Colon (tissue), 2 donors: ENCODE measurements around the gene DNAH17.

Source experiments
- FAIRE-seq: peaks from 2 replicates; lab custom pipeline; 2012; peaks lifted over from hg19 to GRCh38; lab: Jason Lieb, UNC
- donor health status: control.
- donor health status: control.

DNAH17 gene, protein sequence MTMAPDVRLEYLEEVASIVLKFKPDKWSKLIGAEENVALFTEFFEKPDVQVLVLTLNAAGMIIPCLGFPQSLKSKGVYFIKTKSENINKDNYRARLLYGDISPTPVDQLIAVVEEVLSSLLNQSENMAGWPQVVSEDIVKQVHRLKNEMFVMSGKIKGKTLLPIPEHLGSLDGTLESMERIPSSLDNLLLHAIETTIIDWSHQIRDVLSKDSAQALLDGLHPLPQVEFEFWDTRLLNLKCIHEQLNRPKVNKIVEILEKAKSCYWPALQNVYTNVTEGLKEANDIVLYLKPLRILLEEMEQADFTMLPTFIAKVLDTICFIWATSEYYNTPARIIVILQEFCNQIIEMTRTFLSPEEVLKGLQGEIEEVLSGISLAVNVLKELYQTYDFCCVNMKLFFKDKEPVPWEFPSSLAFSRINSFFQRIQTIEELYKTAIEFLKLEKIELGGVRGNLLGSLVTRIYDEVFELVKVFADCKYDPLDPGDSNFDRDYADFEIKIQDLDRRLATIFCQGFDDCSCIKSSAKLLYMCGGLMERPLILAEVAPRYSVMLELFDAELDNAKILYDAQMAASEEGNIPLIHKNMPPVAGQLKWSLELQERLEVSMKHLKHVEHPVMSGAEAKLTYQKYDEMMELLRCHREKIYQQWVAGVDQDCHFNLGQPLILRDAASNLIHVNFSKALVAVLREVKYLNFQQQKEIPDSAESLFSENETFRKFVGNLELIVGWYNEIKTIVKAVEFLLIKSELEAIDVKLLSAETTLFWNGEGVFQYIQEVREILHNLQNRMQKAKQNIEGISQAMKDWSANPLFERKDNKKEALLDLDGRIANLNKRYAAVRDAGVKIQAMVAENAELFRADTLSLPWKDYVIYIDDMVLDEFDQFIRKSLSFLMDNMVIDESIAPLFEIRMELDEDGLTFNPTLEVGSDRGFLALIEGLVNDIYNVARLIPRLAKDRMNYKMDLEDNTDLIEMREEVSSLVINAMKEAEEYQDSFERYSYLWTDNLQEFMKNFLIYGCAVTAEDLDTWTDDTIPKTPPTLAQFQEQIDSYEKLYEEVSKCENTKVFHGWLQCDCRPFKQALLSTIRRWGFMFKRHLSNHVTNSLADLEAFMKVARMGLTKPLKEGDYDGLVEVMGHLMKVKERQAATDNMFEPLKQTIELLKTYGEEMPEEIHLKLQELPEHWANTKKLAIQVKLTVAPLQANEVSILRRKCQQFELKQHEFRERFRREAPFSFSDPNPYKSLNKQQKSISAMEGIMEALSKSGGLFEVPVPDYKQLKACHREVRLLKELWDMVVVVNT (N-terminal part only)

DNA sequence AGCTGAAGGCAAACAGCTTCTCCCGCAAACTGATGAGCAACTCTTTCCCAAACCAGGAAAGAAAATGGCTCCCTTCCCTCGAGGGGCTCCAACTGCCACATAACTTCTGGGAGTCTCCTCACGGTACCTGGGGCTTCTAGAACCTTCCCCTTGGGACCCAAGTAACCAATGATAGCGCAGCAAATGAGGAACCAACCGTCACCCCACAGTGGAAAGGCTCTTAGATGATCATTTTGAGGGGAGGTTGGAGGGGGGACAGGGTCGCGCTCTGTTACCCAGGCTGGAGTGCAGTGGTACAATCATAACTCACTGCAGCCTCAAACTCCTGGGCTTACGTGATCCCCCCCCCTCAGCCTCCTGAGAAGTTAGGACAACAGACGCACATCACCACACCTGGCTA, at the start of gene DNAH17:
TSS of gene DNAH17 (minus strand) at position 101 of the 400 bp plus-strand sequence. CDS start 2,339 bp downstream, outside the sequence.
- FAIRE-seq = no peak

DNA sequence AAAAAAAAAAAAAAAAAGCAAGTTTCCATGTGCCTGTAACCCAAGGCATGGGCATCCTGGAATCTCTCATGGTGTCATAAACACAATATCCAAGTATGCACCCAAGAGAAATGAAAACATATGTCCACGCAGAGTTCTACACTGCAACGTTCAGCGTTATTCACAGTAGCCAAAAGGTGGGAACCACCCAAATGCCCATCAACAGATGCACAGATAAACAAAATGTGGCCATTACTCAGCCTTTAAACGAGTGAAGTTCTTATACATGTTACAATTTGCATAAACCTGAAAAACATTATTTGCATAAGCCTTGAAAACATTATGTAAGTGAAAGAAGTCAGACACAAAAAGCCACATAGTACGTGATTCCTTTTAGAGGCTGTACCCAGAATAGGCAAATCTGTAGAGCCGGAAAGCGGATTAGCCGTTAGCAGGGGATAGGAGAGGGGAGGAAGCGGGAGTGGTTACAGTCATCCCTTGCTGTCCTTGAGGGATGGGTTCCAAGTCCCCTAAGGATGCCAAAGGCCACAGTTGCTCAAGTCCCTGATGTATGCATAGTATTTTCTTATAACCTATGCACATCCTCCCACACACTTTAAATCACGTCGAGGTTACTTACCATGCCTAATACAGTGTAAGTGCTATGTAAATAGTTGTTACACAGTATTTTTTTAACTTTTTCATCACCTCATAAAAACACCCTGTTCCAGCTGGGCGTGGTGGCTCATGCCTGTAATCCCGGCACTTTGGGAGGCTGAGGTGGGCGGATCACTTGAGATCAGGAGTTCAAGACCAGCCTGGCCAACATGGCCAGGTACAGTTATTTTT, 47.3 kb upstream of the DNAH17 start:
- FAIRE-seq = no peak

DNA sequence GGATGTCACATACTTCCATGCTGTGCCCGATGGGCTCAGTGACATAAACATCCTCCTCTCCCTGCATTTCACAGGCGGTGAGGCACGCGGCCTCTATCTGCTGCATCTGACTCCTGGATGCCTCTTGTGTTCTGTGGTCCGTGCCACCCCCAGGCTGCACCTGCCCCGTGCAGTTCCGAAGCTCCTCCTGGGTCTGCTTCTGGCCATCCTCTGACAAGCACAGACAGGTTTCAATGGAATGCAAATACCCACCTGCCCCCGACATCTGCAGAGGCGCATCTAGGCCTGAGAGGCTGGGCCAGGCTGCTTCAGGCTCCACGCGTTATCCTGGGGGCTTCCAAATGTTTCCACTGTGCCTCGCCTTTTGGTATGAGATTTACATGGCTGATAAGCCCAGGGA, 46.3 kb upstream of the DNAH17 start:
- no peak for FAIRE-seq

DNA sequence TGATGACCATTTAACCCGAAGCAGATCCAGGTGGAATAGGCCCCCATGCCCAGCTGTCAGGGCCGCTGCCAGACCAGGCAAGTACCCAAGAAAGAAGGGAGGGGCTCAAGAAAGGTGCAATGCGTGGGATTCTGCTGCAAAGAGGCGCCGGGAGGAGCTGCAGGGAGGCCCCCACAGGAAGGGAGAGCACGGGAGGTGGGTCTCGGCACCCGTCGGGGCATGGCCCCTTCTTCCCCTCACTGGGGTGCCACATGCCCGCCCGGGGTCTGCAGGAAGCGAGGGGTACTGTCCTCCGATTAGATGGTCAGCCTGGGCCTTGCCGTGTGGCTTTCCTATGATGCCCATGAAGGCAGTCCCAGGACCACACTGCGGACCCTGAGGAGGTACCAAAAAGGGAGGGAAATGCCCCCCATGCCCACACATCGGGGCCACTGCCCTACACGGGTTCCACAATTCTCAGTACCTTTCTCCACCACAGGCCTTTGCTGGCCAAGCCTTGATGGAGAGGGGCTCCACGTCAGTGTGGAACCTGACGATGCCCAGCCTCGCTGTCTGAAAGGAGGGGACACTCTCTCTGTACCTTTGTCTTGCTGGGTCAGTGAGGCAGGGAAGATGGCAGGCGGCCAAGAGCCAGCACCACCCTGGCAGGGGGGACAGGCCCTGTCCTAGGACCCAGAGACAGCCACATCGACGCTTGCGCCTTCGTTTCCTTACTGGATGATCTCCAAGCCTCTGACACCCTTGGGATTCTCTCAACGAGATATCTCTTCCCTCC, 45.5 kb upstream of the DNAH17 start:
- FAIRE-seq = no peak

DNA sequence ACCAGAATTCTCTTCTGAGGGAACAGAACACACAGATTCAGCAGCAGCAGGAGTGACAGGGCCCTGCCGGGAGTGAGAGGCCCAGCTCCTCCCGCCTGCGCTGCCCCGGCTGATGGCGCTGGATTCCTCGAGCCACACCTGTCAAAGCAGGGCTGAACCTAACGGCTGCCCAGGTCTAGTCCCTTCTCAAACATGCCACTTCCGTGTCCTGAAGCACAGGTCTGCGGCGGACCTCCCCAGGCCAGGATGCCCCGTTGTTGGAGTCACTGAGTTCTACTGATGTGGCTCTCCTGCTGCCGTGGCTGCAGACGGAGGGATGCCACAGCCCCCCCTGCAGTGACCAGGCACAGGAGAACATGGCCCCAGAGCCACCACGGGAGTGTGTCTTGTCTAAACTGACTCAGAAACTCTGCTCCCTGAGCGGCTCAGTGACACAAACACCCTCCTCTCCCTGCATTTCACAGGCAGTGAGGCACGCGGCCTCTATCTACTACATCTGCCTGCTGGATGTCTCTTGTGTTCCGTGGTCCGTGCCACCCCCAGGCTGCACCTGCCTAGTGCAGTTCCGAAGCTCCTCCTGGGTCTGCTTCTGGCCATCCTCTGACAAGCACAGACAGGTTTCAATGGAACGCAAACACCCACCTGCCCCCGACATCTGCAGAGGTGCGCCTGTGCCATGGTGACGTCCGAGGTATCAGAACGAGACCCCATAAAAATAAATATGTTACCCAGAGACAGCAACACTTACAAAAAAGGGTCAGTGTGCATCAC, 44.7 kb upstream of the DNAH17 start:
- no peak for FAIRE-seq

DNA sequence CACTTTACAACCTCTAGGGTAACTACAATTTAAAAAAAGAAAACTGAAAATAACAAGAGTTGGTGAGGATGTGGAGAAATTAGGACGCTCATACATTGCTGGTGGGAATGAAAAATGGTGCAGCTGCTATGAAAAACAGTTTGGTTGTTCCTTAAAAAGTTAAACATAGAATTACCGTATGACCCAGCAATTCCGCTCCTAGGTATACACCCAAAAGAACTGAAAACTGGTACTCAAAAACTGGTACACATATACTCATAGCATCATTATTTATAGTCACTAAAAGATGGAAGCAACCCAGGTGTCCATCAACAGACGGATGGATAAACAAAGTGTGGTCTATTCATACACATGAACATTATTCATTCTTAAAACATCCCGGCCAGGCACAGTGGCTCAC, 42.9 kb upstream of the DNAH17 start:
- FAIRE-seq = no peak

DNA sequence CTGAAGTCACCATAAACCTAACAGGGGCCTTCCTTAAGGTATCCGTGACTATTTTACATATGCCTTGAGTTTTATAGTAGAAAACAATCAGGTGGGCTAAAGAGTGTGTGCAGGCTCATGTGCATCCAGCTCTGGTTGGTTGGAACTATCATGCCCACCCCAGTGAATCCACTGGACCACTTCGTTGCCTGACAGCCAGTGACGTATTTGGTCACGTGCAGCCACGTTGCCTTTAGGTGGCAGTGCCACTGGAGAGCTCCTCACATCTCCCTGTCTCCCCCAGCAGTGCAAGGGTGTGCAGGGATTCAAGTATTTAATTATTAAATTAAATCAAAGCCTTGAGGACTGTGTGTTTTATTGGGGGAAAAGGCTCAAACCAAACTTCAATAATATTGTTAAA, 42.1 kb upstream of the DNAH17 start:
- FAIRE-seq = no peak

DNA sequence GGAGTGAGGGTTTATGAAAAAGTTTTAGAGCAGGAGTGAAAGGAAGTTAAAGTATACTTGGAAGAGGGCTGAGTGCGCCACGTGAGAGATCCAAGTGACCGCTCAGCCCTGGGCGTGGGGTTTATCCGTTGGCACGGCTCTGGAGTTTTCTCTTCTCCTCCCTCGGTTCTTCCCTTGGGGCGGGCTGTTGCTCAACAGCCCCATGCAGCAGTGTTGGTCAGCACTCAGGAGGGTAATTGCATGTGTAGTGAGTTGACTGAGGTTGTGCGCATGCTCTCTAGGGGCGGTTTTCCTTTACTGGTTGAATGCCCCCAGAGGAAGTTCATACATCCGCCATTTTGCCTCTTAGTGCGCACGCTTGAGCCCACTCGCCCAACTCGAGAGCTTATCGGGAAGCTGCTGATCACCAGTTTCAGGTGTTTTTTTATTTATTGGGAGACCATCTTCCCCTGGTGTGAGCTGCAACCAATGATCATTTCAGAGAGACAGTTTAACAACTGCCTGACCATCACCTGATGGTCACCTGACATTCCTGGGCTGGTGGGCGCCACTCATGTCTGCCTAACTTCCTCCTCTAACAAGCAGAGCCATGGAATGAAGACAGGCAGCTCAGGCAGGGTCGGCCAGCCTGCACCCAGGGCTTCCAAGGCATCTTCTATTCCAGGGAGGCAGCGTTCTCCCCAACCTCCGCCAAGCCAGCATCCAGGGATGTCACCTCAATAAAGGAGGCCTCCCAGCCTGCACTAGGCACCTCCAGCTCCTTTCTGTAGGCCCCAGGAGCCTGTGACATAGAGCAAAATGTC, 41.3 kb upstream of the DNAH17 start:
- no peak for FAIRE-seq

DNA sequence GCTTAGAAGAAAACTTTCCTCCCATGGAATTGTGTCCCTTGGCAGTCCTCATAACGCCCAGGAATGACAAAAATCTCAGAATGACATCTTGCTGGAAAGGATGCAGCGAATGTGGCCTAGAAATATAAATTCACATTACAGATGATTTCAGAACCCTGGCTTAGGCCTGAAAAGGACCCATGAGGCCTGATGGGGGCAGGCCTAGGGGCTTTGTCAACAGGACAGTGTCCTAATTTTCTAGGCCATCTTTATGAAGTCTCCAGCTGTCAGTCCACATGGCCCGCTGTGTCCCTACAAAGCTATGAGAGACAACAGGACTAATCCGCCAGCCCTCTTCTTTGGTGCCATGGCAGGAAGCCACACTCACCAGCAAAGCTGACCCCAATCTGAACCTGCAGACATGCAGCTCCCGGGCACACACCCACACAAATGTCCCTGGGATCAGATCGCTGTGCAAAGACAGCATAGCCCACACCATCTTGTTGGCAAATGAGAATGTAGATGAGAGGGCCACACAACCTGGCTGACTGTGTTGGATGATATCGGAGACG, 40.4 kb upstream of the DNAH17 start:
- no peak for FAIRE-seq

DNA sequence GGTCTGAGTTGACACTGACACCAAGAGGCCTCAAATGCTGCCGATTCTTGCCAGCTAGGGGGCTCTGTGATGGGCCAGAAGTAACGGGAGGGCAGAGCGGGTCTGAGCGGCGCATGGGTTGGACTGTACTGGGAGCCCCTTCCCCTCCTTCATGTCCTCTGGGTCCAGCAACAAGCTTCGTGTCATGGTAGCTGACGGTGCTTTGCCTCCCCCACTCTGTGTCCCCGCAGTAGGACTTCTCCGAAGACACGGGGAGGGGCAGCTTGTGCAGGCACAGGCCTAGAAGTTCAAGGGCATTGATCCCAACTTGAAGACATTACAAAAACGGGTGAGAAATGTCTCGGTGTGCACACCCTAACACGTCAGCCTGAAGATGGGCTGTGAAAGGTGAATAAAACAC, 39.8 kb upstream of the DNAH17 start:
- FAIRE-seq = no peak

DNA sequence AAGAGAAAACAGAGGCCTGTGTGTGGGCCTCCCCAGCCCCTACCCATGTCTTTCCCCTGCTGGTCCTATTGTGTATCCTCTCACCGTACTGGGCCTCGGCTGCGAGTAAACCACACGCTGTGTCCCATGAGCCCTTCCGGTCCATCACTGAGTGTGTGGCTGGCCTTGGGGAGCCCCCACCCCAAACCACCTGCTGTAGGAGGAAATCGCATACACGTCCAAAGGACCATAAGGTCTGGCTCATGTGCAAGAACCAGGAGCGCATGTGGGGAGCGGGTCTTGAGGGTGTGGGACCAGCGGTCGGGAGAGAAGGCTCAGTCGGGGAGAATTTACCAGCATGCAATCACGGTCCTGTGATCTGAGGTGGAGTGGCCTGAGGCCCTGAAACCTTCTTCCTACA, 38.4 kb upstream of the DNAH17 start:
- no peak for FAIRE-seq

DNA sequence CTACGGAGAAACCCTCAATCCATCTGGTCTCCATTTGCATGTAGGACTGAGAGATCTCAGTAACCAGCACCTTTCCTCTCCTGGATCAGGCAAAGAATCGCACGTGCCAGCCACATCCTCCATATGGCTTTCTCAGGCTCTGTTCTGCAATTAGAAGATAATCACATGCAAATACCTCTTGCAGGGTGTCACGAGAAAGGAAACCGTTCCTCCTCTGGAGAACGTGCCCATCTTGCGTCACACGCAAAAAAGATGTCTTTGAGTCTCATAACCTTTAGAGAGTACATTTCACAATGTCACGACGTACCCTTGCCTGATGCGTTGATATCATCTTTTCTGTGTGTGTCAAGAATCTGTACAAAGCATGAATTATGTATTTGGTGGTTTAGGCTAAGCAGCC, 36.2 kb upstream of the DNAH17 start:
- FAIRE-seq = no peak

DNA sequence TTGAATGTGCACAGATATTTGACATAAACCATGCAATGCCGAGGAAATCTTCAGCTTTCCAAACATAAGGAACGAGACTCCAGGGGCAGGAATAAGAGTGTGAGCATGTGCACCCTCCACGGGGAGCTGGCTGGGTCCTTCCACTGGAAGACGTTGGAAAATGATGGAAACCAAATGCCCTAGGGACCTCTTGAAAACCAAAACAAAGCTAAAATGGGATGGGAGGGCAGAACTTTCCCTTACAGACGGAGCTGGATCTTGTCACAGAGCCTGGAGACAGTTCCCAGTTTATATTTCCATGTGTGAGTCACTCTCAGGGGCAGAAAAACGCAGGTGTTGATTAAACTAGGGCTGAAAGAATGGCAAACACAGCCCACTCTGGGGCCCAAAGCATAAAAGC, 34.4 kb upstream of the DNAH17 start:
- no peak for FAIRE-seq

DNA sequence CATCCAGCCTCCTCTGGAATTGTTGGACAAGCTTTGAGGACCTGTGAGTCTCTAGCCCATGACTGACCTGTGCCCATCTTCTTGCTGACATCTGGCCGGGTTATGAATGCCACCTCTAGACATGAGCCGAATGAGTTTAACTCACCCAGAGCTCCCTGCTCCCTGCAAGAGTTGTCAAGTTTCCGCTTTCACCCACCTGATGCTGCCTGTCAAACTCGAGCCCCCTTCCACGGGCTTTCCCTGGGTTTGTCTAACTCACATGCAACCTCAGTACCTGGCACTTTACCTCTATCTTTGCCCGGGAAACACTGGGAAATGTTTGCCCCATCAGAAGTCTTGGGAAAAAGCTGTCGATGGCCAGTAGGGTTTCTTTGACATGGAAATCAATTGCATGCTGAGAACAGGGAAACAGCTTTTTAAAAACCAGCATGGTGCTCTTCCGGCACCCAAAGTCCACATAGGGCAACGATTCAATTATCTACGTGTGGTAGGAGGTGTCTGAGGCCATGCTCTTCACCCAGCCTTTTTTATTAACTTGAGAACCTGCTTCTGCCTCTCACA, 33.8 kb upstream of the DNAH17 start:
- no peak for FAIRE-seq

DNA sequence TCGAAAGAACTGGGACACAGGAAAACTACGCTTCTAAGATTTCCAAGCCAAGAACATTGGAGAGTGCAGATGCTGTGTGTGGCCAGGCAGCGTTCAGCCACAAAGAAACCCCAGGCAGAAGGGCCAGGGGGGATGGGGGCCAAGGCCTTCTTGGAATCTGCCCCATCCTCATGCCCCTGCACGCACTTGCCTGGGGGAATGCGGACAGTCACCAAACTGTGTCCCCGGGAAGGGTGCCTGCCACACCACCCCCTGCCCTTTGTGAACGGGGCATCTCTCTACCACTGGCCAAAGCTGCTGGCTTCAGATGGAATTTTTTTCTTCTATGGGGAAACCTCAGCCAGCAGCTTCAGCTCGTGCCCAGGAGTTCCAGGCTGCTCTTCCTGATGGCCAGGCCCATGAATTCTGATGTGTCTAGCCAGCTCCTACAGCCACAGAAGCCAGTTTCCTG, 32.0 kb upstream of the DNAH17 start:
- no peak for FAIRE-seq

DNA sequence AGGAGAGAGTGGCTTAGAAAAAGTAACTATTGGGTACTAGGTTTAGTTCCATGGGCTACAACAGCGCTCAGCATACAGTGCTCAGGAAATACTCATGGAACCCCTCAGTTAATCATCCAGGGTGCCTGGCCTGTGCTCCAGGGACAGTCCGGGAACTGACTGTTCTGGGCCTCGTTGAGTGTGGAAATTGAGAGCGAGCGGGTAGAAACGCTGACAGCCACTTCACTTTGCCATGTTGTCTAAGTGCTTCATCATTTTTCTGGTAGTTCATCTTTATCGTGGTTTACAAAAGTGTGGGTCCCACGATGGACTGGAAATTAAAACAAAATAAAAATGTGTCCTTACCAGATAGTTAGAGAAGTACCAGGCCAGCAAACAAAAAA, 31.6 kb upstream of the DNAH17 start:
- FAIRE-seq = no peak

DNA sequence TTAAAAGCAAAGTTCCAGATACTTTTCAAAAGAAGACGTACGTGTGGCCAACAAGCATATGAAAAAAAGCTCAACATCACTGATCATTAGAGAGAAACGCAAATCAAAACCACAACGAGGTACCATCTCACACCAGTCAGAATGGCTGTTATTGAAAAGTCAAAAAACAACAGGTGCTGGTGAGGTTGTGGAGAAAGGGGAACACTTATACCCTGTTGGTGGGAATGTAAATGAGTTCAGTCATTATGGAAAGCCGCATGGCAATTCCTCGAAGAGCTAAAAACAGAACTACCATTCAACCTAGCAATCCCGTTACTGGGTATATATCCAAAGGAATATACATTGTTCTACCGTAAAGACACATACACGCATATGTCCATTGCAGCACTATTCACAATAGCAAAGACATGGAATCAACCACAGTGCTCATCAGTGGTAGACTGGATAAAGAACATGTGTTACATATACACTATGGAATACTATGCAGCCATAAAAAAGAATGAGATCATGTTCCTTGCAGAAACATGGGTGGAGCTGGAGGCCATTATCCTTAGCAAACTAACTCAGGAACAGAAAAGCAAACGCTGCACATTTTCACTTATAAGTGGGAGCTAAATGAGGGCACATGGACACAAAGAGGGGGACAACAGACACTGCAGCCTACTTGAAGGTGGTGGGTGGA, 31.1 kb upstream of the DNAH17 start:
- FAIRE-seq = no peak

DNA sequence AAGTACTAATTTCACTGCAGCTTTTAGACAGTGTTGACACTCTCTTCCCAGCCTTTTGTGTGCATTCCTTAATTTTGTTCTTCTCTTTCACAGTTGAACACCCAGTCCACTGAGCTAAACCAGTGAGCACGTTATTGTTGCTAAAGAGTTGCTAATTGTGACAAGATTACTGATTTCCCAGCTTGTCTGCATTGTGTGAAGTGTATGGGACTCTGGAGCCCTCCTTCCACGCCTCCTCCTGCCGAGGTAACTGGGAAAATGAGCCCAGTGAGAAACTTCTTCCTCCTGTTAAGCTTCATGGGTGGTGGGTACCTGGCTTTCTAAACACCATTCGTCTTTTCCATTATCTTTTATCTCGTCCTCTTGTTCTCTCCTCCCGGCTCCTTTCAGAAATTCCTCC, 29.8 kb upstream of the DNAH17 start:
- no peak for FAIRE-seq
